Loucy (cell line): ENCODE results near the gene RUFY1.

Experiments used
- EZH2phosphoT487 ChIP-seq: fragments of 200-600 bp; IDR thresholded peaks from 2 replicates; pipeline ENCODE4 v1.6.1; 2018; ENCODE audit warnings: antibody characterized with exemption, mild to moderate bottlenecking, moderate library complexity, borderline replicate concordance
- TF ChIP-seq, protein P1 (sequence below): fragments of 200-600 bp; sonication (generic); conservative IDR thresholded peaks from 2 replicates; pipeline ENCODE4 v1.5.1; 2014; ENCODE audit warnings: mild to moderate bottlenecking, antibody characterized with exemption, low read length

DNA sequence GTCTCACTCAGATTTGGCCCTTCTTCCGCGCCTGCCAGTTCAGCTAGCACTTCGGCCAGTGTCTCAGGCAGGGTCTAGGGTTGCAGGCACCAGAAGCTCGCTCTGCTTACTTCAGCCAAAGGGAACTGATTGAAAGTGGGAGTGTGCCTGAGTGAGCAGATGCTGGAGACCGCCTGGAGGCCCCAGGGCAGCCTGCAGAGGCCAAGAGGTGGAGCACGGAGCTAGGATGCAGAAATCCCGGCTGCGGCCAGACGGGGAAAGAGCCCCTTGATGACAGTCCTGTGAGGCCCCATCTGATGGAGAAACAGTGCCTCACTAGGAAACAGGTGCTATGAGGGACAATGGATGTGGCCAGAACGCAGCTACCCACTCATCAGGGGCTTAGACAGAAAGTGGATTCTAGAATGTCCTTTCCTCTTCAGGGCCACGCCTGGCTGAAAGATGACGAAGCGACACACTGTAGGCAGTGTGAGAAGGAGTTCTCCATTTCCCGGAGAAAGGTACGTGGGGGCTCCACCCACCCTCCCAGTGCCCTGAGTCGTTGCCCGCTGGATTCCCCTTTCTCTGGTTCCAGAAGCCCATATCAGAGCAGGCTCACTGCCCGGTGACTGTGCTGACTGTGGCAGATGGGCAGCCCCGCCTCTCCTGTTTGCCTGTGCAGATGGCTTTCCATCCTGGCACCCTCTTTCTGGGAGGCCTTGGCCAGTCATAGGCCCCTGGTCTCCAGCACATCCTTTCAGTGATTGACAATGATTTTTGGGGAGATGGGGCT lies 57.0 kb downstream of the RUFY1 start:
- TF ChIP-seq, protein P1, sequence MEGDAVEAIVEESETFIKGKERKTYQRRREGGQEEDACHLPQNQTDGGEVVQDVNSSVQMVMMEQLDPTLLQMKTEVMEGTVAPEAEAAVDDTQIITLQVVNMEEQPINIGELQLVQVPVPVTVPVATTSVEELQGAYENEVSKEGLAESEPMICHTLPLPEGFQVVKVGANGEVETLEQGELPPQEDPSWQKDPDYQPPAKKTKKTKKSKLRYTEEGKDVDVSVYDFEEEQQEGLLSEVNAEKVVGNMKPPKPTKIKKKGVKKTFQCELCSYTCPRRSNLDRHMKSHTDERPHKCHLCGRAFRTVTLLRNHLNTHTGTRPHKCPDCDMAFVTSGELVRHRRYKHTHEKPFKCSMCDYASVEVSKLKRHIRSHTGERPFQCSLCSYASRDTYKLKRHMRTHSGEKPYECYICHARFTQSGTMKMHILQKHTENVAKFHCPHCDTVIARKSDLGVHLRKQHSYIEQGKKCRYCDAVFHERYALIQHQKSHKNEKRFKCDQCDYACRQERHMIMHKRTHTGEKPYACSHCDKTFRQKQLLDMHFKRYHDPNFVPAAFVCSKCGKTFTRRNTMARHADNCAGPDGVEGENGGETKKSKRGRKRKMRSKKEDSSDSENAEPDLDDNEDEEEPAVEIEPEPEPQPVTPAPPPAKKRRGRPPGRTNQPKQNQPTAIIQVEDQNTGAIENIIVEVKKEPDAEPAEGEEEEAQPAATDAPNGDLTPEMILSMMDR = no peak
- TF ChIP-seq EZH2phosphoT487 = no peak
